HEK293 (cell line): ENCODE results near the gene SLC6A6.

Experiments
- BCL11A ChIP-seq: fragments of 450-650 bp; formaldehyde crosslinking; IDR thresholded peaks from 2 replicates; pipeline ENCODE4 v1.5.1; 2016; ENCODE audit warnings: low read depth, missing biosample characterization, missing genetic modification characterization
- BCL11B ChIP-seq: fragments of 450-650 bp; formaldehyde crosslinking; IDR thresholded peaks from 2 replicates; pipeline ENCODE4 v1.5.1; 2016; ENCODE audit warnings: low read depth, missing biosample characterization, missing genetic modification characterization
- CTCF ChIP-seq: fragments of 450-650 bp; formaldehyde crosslinking; IDR thresholded peaks from 2 replicates; pipeline ENCODE4 v1.5.1; 2016; ENCODE audit warnings: missing biosample characterization, missing genetic modification characterization
- KLF8 ChIP-seq: fragments of 450-650 bp; formaldehyde crosslinking; IDR thresholded peaks from 2 replicates; pipeline ENCODE4 v1.5.1; 2016; ENCODE audit warnings: missing biosample characterization, missing genetic modification characterization
- MYNN ChIP-seq: fragments of 450-650 bp; formaldehyde crosslinking; IDR thresholded peaks from 2 replicates; pipeline ENCODE4 v1.5.1; 2016; ENCODE audit warnings: missing biosample characterization, missing genetic modification characterization, borderline replicate concordance
- MZF1 ChIP-seq: fragments of 450-650 bp; formaldehyde crosslinking; IDR thresholded peaks from 2 replicates; pipeline ENCODE4 v1.5.1; 2017; ENCODE audit warnings: missing biosample characterization, missing genetic modification characterization, borderline replicate concordance
- PRDM6 ChIP-seq: fragments of 450-650 bp; formaldehyde crosslinking; IDR thresholded peaks from 2 replicates; pipeline ENCODE4 v1.5.1; 2017; ENCODE audit warnings: missing biosample characterization, missing genetic modification characterization
- SETDB1 ChIP-seq: IDR thresholded peaks from one replicate; pipeline ENCODE4 v1.6.1; 2017; ENCODE audit warnings: mild to moderate bottlenecking, low read length, moderate library complexity, mixed read lengths; ENCODE audit not compliant: insufficient read length
- WT1 ChIP-seq: fragments of 450-650 bp; formaldehyde crosslinking; IDR thresholded peaks from 2 replicates; pipeline ENCODE4 v1.5.1; 2016; ENCODE audit warnings: missing biosample characterization, missing genetic modification characterization
- ZBTB10 ChIP-seq: fragments of 450-650 bp; formaldehyde crosslinking; IDR thresholded peaks from 2 replicates; pipeline ENCODE4 v1.5.1; 2016; ENCODE audit warnings: missing biosample characterization, missing genetic modification characterization
- ZBTB7A ChIP-seq: fragments of 450-650 bp; formaldehyde crosslinking; IDR thresholded peaks from 2 replicates; pipeline ENCODE4 v1.5.1; 2016; ENCODE audit warnings: low read depth, missing biosample characterization, missing genetic modification characterization
- ZNF112 ChIP-seq: fragments of 450-650 bp; formaldehyde crosslinking; IDR thresholded peaks from 2 replicates; pipeline ENCODE4 v1.5.0; 2017; ENCODE audit warnings: missing biosample characterization, missing genetic modification characterization
- ZNF138 ChIP-seq: fragments of 450-650 bp; formaldehyde crosslinking; IDR thresholded peaks from 2 replicates; pipeline ENCODE4 v1.5.1; 2016; ENCODE audit warnings: missing biosample characterization, missing genetic modification characterization, borderline replicate concordance
- ZNF169 ChIP-seq: fragments of 450-650 bp; formaldehyde crosslinking; IDR thresholded peaks from 2 replicates; pipeline ENCODE4 v1.5.1; 2016; ENCODE audit warnings: missing biosample characterization, missing genetic modification characterization
- ZNF2 ChIP-seq: fragments of 450-650 bp; formaldehyde crosslinking; IDR thresholded peaks from 2 replicates; pipeline ENCODE4 v1.5.1; 2016; ENCODE audit warnings: missing biosample characterization, missing genetic modification characterization
- ZNF24 ChIP-seq: fragments of 450-650 bp; formaldehyde crosslinking; IDR thresholded peaks from 2 replicates; pipeline ENCODE4 v1.5.1; 2016; ENCODE audit warnings: missing biosample characterization, missing genetic modification characterization
- ZNF324 ChIP-seq: fragments of 450-650 bp; formaldehyde crosslinking; IDR thresholded peaks from 2 replicates; pipeline ENCODE4 v1.5.1; 2016; ENCODE audit warnings: missing biosample characterization, missing genetic modification characterization
- ZNF433 ChIP-seq: fragments of 450-650 bp; formaldehyde crosslinking; IDR thresholded peaks from 2 replicates; pipeline ENCODE4 v1.5.1; 2016; ENCODE audit warnings: missing biosample characterization, missing genetic modification characterization, low read depth
- ZNF449 ChIP-seq: fragments of 450-650 bp; formaldehyde crosslinking; IDR thresholded peaks from 2 replicates; pipeline ENCODE4 v1.5.1; 2017; ENCODE audit warnings: missing biosample characterization, mild to moderate bottlenecking, missing genetic modification characterization, moderate library complexity
- ZNF488 ChIP-seq: fragments of 450-650 bp; formaldehyde crosslinking; IDR thresholded peaks from 2 replicates; pipeline ENCODE4 v1.5.1; 2016; ENCODE audit warnings: missing biosample characterization, missing genetic modification characterization
- ZNF529 ChIP-seq: fragments of 450-650 bp; formaldehyde crosslinking; IDR thresholded peaks from 2 replicates; pipeline ENCODE4 v1.5.1; 2017; ENCODE audit warnings: missing genetic modification characterization, missing biosample characterization; ENCODE audit not compliant: insufficient replicate concordance
- ZNF560 ChIP-seq: fragments of 450-650 bp; formaldehyde crosslinking; IDR thresholded peaks from 2 replicates; pipeline ENCODE4 v1.5.1; 2017; ENCODE audit warnings: missing biosample characterization, missing genetic modification characterization, borderline replicate concordance
- ZNF571 ChIP-seq: fragments of 450-650 bp; formaldehyde crosslinking; IDR thresholded peaks from 2 replicates; pipeline ENCODE4 v1.5.0; 2017; ENCODE audit warnings: missing biosample characterization, missing genetic modification characterization
- ZNF596 ChIP-seq: fragments of 450-650 bp; IDR thresholded peaks from 2 replicates; pipeline ENCODE4 v1.5.0; 2018; ENCODE audit warnings: missing biosample characterization, mild to moderate bottlenecking, missing genetic modification characterization, moderate library complexity
- ZNF623 ChIP-seq: fragments of 450-650 bp; formaldehyde crosslinking; IDR thresholded peaks from 2 replicates; pipeline ENCODE4 v1.5.1; 2016; ENCODE audit warnings: missing biosample characterization, missing genetic modification characterization
- ZNF626 ChIP-seq: fragments of 450-650 bp; sonication (Bioruptor Pico); formaldehyde crosslinking; IDR thresholded peaks from 2 replicates; pipeline ENCODE4 v1.5.1; 2018; ENCODE audit warnings: missing biosample characterization, missing genetic modification characterization, inconsistent platforms
- ZNF664 ChIP-seq: fragments of 450-650 bp; formaldehyde crosslinking; IDR thresholded peaks from 2 replicates; pipeline ENCODE4 v1.5.1; 2016; ENCODE audit warnings: missing biosample characterization, missing genetic modification characterization
- ZNF677 ChIP-seq: fragments of 450-650 bp; IDR thresholded peaks from 2 replicates; pipeline ENCODE4 v1.5.0; 2018; ENCODE audit warnings: missing biosample characterization, mild to moderate bottlenecking, missing genetic modification characterization, moderate library complexity
- ZNF692 ChIP-seq: fragments of 450-650 bp; formaldehyde crosslinking; IDR thresholded peaks from 2 replicates; pipeline ENCODE4 v1.5.1; 2016; ENCODE audit warnings: missing biosample characterization, missing genetic modification characterization

Gene SLC6A6

GRCh38 chr3:14439501-14440167 lies 37.2 kb downstream of the SLC6A6 start (continued):
- TF ChIP-seq ZNF324 (tag by site-specific recombination) (peak; percentile 93), BCL11A (tag by site-specific recombination) (0 out of 2 replicates have a peak, but pooled peaks have one; percentile 69), ZNF24 (tag by site-specific recombination) (peak; percentile 98), CTCF (tag by site-specific recombination) (no peak), ZNF2 (tag by site-specific recombination) (peak; percentile 95), WT1 (tag by site-specific recombination) (peak; percentile 79), ZNF138 (no peak), ZNF529 (tag by site-specific recombination) (no peak), ZNF623 (tag by site-specific recombination) (no peak), ZNF626 (tag by site-specific recombination) (no peak), MZF1 (peak; percentile 86), ZNF560 (no peak), KLF8 (tag by site-specific recombination) (no peak), ZBTB7A (tag by site-specific recombination) (0 out of 2 replicates have a peak, but pooled peaks have one; percentile 59), ZNF664 (no peak), ZNF692 (tag by site-specific recombination) (peak; percentile 90), SETDB1 (no peak), ZNF449 (tag by site-specific recombination) (peak; percentile 12; the same call in 1 of the 2 replicates), ZNF433 (tag by site-specific recombination) (peak; percentile 11; the same call in 1 of the 2 replicates), ZNF112 (tag by site-specific recombination) (no peak), PRDM6 (peak; percentile 94), ZNF169 (tag by site-specific recombination) (no peak), ZNF571 (tag by site-specific recombination) (no peak), ZNF596 (tag by site-specific recombination) (peak; percentile 86), ZNF677 (tag by site-specific recombination) (no peak), ZBTB10 (peak; percentile 51; the same call in 1 of the 2 replicates), BCL11B (peak; percentile 93), MYNN (no peak; the same call in 1 of the 2 replicates), ZNF488 (tag by site-specific recombination) (peak; percentile 93)
